HEK293 (cell line): ENCODE results near the gene AP1AR.

ENCODE experiments used
- CTCF ChIA-PET: fragments of 350-600 bp; formaldehyde crosslinking; extraction: SDS; loops from one replicate; lab custom pipeline; 2021; ENCODE audit warnings: antibody characterized with exemption; lab: Yijun Ruan, JAX
- POLR2A ChIA-PET: fragments of 300-600 bp; formaldehyde crosslinking; extraction: SDS; loops from one replicate; lab custom pipeline; 2020; ENCODE audit warnings: antibody characterized with exemption, inconsistent platforms; lab: Yijun Ruan, JAX
- H3K27ac ChIP-seq: fragments of 200-500 bp; sonication (Bioruptor generic); 2 replicates; pipeline ENCODE4 v1.5.1; 2014; ENCODE audit warnings: low read depth, low read length, control low read depth, inconsistent platforms; ENCODE audit errors: extremely low read depth
- H3K36me3 ChIP-seq, 2 experiments: fragments of 200-500 bp in 1 of 2; sonication (Bioruptor generic) in 1 of 2; 1 replicate in 1 of 2; 2 replicates in 1 of 2; pipeline ENCODE4 v1.5.1; 2014 to 2017; ENCODE audit warnings: inconsistent platforms in 2 of 2, low read length in 2 of 2; ENCODE audit not compliant: control insufficient read depth in 2 of 2, insufficient read depth in 1 of 2
- H3K4me1 ChIP-seq: fragments of 200-500 bp; sonication (Bioruptor generic); 2 replicates; pipeline ENCODE4 v1.5.1; 2014; ENCODE audit warnings: mild to moderate bottlenecking, low read length, inconsistent platforms; ENCODE audit not compliant: control insufficient read depth, insufficient read depth
- H3K4me3 ChIP-seq: 2 replicates; pipeline ENCODE4 v1.5.1; 2011; ENCODE audit warnings: low read depth, mild to moderate bottlenecking, control low read depth, low read length, moderate library complexity
- H3K9me3 ChIP-seq: fragments of 200-500 bp; sonication (Bioruptor generic); 2 replicates; pipeline ENCODE4 v1.5.1; 2014; ENCODE audit warnings: low read depth, low read length, inconsistent platforms; ENCODE audit not compliant: control insufficient read depth, insufficient read depth
- BCL11A ChIP-seq: fragments of 450-650 bp; formaldehyde crosslinking; IDR thresholded peaks from 2 replicates; pipeline ENCODE4 v1.5.1; 2016; ENCODE audit warnings: low read depth, missing biosample characterization, missing genetic modification characterization
- BCL11B ChIP-seq: fragments of 450-650 bp; formaldehyde crosslinking; IDR thresholded peaks from 2 replicates; pipeline ENCODE4 v1.5.1; 2016; ENCODE audit warnings: low read depth, missing biosample characterization, missing genetic modification characterization
- GLI4 ChIP-seq: fragments of 450-650 bp; formaldehyde crosslinking; IDR thresholded peaks from 2 replicates; pipeline ENCODE4 v1.5.1; 2016; ENCODE audit warnings: missing biosample characterization, missing genetic modification characterization
- HOXC10 ChIP-seq: sonication (generic); formaldehyde crosslinking; IDR thresholded peaks from 2 replicates; pipeline ENCODE4 v1.8.1; 2023; ENCODE audit warnings: mild to moderate bottlenecking, missing genetic modification reagents
- KLF10 ChIP-seq: fragments of 450-650 bp; IDR thresholded peaks from 2 replicates; pipeline ENCODE4 v1.5.1; 2018; ENCODE audit warnings: missing biosample characterization, mild to moderate bottlenecking, missing genetic modification characterization
- KLF9 ChIP-seq: fragments of 450-650 bp; formaldehyde crosslinking; IDR thresholded peaks from 2 replicates; pipeline ENCODE4 v1.5.1; 2016; ENCODE audit warnings: missing biosample characterization, missing genetic modification characterization, low read depth
- RBAK ChIP-seq: fragments of 450-650 bp; formaldehyde crosslinking; IDR thresholded peaks from 2 replicates; pipeline ENCODE4 v1.5.1; 2016; ENCODE audit warnings: missing biosample characterization, missing genetic modification characterization
- SALL2 ChIP-seq: fragments of 450-650 bp; formaldehyde crosslinking; IDR thresholded peaks from 2 replicates; pipeline ENCODE4 v1.5.0; 2017; ENCODE audit warnings: missing biosample characterization, mild to moderate bottlenecking, missing genetic modification characterization, borderline replicate concordance
- SP2 ChIP-seq: fragments of 450-650 bp; formaldehyde crosslinking; IDR thresholded peaks from 2 replicates; pipeline ENCODE4 v1.5.1; 2016; ENCODE audit warnings: missing biosample characterization, missing genetic modification characterization
- SP3 ChIP-seq: fragments of 450-650 bp; formaldehyde crosslinking; IDR thresholded peaks from 2 replicates; pipeline ENCODE4 v1.5.1; 2016; ENCODE audit warnings: missing biosample characterization, missing genetic modification characterization
- TCF7L2 ChIP-seq: IDR thresholded peaks from 2 replicates; pipeline ENCODE4 v1.6.1; 2011; ENCODE audit warnings: low read depth, mild to moderate bottlenecking, inconsistent platforms, low read length, moderate library complexity, borderline replicate concordance
- ZBTB17 ChIP-seq: fragments of 450-650 bp; formaldehyde crosslinking; IDR thresholded peaks from 2 replicates; pipeline ENCODE4 v1.5.1; 2016; ENCODE audit warnings: missing biosample characterization, missing genetic modification characterization
- ZNF112 ChIP-seq: fragments of 450-650 bp; formaldehyde crosslinking; IDR thresholded peaks from 2 replicates; pipeline ENCODE4 v1.5.0; 2017; ENCODE audit warnings: missing biosample characterization, missing genetic modification characterization
- ZNF335 ChIP-seq: fragments of 450-650 bp; formaldehyde crosslinking; conservative IDR thresholded peaks from 2 replicates; pipeline ENCODE4 v1.5.1; 2016; ENCODE audit warnings: missing biosample characterization, missing genetic modification characterization
- ZNF354C ChIP-seq: fragments of 450-650 bp; formaldehyde crosslinking; IDR thresholded peaks from 2 replicates; pipeline ENCODE4 v1.5.1; 2016; ENCODE audit warnings: missing biosample characterization, missing genetic modification characterization, low read depth, borderline replicate concordance
- ZNF518A ChIP-seq: fragments of 450-650 bp; formaldehyde crosslinking; conservative IDR thresholded peaks from 2 replicates; pipeline ENCODE4 v1.5.1; 2016; ENCODE audit warnings: low read depth, missing biosample characterization, missing genetic modification characterization
- ZNF530 ChIP-seq: fragments of 450-650 bp; formaldehyde crosslinking; IDR thresholded peaks from 2 replicates; pipeline ENCODE4 v1.5.1; 2016; ENCODE audit warnings: low read depth, missing biosample characterization, missing genetic modification characterization
- ZNF621 ChIP-seq: fragments of 450-650 bp; formaldehyde crosslinking; IDR thresholded peaks from 2 replicates; pipeline ENCODE4 v1.5.1; 2017; ENCODE audit warnings: missing biosample characterization, missing genetic modification characterization
- ZNF626 ChIP-seq: fragments of 450-650 bp; sonication (Bioruptor Pico); formaldehyde crosslinking; IDR thresholded peaks from 2 replicates; pipeline ENCODE4 v1.5.1; 2018; ENCODE audit warnings: missing biosample characterization, missing genetic modification characterization, inconsistent platforms
- ZNF692 ChIP-seq: fragments of 450-650 bp; formaldehyde crosslinking; IDR thresholded peaks from 2 replicates; pipeline ENCODE4 v1.5.1; 2016; ENCODE audit warnings: missing biosample characterization, missing genetic modification characterization
- ZNF776 ChIP-seq: fragments of 450-650 bp; formaldehyde crosslinking; IDR thresholded peaks from 2 replicates; pipeline ENCODE4 v1.5.0; 2017; ENCODE audit warnings: missing biosample characterization, missing genetic modification characterization, borderline replicate concordance
- ZNF791 ChIP-seq: fragments of 450-650 bp; formaldehyde crosslinking; IDR thresholded peaks from 2 replicates; pipeline ENCODE4 v1.5.1; 2016; ENCODE audit warnings: missing biosample characterization, missing genetic modification characterization
- ZNF792 ChIP-seq: fragments of 450-650 bp; formaldehyde crosslinking; IDR thresholded peaks from 2 replicates; pipeline ENCODE4 v1.5.1; 2016; ENCODE audit warnings: missing biosample characterization, missing genetic modification characterization

AP1AR gene

GRCh38 chr4:112289407-112290253, 58.0 kb downstream of the AP1AR start:
- POLR2A ChIA-PET = no interaction called here
- H3K4me1 ChIP-seq = no peaks in the 10 kb centered on the region
- H3K4me3 ChIP-seq = no peak overlapping the region
- H3K36me3 ChIP-seq = no peaks in the 10 kb centered on the region
- no peak for TF ChIP-seq ZNF776
- H3K9me3 ChIP-seq = no peaks in the 10 kb centered on the region
- CTCF ChIA-PET = no interaction called here
- H3K27ac ChIP-seq = no peak overlapping the region

- ChIA-PET CTCF (no interaction called here), POLR2A (no interaction called here)
- H3K27ac ChIP-seq = no peak overlapping the region
- H3K4me3 ChIP-seq = no peak overlapping the region
- H3K4me1 ChIP-seq = no peaks in the 10 kb centered on the region
- H3K9me3 ChIP-seq = no peaks in the 10 kb centered on the region
- no peaks in the 10 kb centered on the region for H3K36me3 ChIP-seq
- no peak for TF ChIP-seq TCF7L2
- TF ChIP-seq, all 188 proteins: peak for 0
These were observed 58.8 kb downstream of the AP1AR start for GRCh38 chr4:112290341-112290740.

GRCh38 chr4:112296949-112297880, 65.6 kb downstream of the AP1AR start, which contains the start of gene ALPK1:
TSS of gene ALPK1 (plus strand) at chr4:112297369.
- Histone ChIP-seq H3K4me1 (no peaks in the 10 kb centered on the region), H3K27ac (no peak within 1 kb of the TSS)
- CTCF ChIA-PET = interaction anchor here (0.6 to 0.7 kb wide), 3 partner anchors 9 to 675 kb away, joined by 3 read pairs; no protein-coding TSS in a partner anchor
- 0 out of 2 replicates have a peak, but pooled peaks have one; percentile 37 for TF ChIP-seq ZBTB17
- no peak for TF ChIP-seq ZNF530 (tag by site-specific recombination)
- 0 out of 2 replicates have a peak, but pooled peaks have one; percentile 19 for TF ChIP-seq ZNF335
- peak; percentile 90 for TF ChIP-seq KLF10
- no peak for TF ChIP-seq SALL2 (tag by site-specific recombination)
- TF ChIP-seq BCL11B = no peak
- peak; percentile 67 for TF ChIP-seq KLF9
- no peak for TF ChIP-seq BCL11A
- TF ChIP-seq SP3 (tag by site-specific recombination) = 0 out of 2 replicates have a peak, but pooled peaks have one; percentile 17
- TF ChIP-seq ZNF692 (tag by site-specific recombination) = no peak
- no peak for TF ChIP-seq GLI4 (tag by site-specific recombination)
- no peak for TF ChIP-seq ZNF112 (tag by site-specific recombination)
- no peak for TF ChIP-seq ZNF621 (tag by site-specific recombination)
- no peak for TF ChIP-seq RBAK (tag by site-specific recombination)
- no peak for TF ChIP-seq ZNF626 (tag by site-specific recombination)
- TF ChIP-seq HOXC10 (CRISPR knock-in tag) = no peak
- TF ChIP-seq ZNF792 (tag by site-specific recombination) = no peak
- TF ChIP-seq SP2 = 0 out of 2 replicates have a peak, but pooled peaks have one; percentile 27
- no peak for TF ChIP-seq ZNF791
- TF ChIP-seq ZNF354C (tag by site-specific recombination) = no peak
- peak; percentile 77 for TF ChIP-seq ZNF518A

More at GRCh38 chr4:112296949-112297880, 65.6 kb downstream of the AP1AR start, which contains the start of gene ALPK1:
- Histone ChIP-seq H3K9me3 (no peaks in the 10 kb centered on the region), H3K4me3 (peak within 1 kb of the TSS; percentile 36), H3K36me3 (no peaks in the 10 kb centered on the region)
- POLR2A ChIA-PET = interaction anchor here (0.7 to 1.3 kb wide), 5 partner anchors 11 to 1701 kb away, joined by 3 to 9 read pairs (median 5); partner anchors contain the start of genes AP1AR and TIFA
